DMS114 treated with DMSO at 0.1 percent for 48 hours (cell line): ENCODE results near the gene BACE1.

Source experiments
- DNase-seq: peaks from one replicate; lab custom pipeline; 2025; ENCODE audit not compliant: unreplicated experiment; lab: John Stamatoyannopoulos, UW

BACE1 gene

DNA sequence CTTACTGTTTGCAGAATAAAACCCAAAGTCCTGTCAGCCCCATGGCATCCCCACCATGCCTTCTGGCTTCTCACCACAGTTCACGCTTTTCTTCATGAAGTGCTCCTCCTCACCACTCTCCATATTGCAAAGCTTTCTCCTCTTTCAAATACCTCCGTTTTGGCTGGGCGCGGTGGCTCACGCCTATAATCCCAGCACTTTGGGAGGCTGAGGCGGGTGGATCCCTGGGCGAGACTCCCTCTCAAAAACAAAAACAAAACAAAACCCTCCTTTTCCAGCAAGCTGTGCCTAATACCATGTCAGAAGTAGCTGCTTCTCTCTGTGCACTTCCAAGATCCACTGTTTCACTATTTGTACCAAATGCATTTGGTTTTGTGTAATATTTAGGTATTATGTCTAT is 6.7 kb downstream of the BACE1 start:
- DNase-seq: no peak

DNA sequence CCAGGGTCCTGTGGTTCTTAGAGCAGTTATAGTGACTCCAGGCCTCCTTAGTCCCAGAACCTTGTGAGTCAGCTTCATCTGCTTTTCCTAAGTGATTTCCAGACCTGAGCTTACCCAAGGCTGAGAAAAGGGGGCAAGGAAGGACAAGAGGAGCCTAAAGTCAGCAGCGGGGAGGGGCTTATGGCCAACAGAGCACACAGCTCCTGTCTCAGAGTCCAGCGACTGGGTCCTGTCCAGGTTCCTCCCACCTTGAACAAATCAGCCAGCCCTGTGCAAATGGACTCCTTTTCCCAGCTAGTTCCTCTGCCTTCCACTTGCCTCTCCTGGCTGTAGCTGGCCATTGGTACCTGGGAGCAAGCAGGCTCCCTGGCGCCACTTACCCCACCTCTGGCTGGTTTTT is 10.9 kb downstream of the BACE1 start:
- DNase-seq: no peak

DNA sequence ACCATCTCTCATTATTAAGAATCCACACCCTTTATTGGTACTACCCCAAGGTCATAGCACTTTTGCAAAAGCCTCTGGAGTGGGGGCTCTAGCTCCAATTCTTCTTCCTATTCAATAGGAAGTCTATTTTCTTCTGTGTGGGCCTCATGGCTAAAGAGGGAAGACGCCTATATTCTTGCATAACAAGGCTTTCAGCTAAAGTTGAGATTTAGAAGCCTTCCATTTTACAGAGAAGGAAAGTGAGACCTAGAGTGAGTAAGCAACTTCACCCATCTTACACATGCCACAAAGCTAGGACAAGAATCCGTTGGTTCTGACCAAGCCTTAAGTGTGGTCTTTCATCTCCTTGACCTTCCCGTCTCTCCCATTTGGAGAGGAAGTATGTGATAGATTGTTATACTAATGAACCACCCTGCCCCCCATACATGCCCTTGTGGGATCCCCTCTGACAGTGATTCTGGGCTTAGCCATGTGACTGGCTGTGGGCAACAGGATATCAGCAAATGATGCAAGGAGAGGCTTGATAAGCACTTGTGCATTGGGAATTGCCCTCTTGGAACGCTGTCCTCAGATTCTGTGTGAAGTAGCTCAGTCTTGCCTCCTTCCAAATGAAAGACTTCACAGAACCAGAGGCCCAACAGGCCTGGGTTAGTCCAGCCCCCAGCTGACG is 12.3 kb downstream of the BACE1 start:
- no peak for DNase-seq

DNA sequence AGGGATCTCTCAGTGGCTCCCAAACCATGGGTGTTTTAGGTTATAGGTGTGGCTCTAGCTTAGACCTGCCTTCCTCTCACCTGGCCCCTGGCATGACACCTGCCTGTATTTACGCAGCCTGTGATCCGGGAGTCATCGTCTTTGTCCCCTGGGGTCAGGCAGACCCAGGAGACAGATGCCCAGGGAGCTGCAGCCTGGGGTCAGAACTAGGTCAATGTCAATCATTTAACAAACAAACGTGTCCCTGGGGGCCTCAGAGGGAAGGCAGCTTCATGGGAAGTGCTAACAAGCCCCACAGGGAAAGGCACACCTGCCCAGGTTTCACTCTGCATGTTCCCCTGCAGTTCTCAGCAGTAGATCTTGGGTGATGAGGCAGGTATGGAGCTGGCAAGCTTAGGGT is 13.0 kb downstream of the BACE1 start:
- no peak for DNase-seq

DNA sequence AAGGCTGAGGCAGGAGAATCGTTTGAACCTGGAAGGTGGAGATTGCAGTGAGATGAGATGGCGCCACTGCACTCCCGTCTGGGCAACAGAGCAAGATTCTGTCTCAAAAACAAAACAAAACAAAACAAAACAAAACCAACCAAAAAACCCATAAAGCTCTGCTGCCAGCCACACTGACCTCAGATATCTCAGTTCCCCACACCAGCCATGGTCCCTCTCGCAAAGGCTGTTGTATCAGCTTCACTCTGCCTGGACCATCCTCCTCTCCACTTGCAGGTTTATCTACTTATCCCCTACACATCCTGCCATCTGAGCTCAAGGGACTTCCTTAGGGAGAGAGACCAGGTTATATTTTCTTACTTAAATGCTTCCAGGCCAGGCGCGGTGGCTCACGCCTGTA is 13.8 kb downstream of the BACE1 start:
- DNase-seq: no peak

DNA sequence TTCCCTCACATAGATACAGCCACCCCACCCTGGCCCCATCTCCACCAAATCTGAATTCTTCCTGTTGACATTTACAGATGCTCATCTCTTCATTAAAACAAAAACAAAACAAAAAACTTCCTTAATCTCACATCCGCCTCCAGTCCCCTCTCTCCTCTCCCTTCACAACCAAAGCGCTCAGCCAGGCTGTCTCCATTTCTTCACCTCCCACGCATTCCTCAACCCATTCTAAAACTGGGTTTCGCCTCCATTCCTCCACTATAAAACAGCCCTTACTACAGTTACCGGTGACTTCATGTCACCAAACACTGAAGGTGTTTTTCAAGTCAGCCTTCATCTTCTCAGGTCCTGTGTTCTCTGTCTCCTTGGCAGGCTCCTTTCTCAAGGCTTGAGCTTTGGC is 15.3 kb downstream of the BACE1 start:
- DNase-seq: no peak

DNA sequence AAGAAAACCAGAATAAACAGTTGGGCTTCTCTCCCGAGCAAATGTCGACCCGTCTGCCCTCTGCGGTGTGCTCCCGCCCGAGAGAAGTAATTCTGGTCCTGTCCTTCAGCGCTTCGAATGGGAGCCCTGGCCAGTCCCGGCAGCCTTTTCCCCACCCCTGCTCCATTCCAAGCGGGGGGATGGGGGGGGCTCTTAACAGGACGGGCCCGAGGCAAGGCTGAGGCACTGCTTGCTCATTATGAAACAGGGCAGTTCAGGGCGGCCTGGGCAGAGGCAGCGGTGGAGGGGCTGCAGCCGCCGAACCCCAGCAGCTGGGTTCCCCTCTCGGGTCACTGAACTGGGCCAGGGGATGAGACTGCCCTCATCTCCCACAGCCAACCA is 15.8 kb downstream of the BACE1 start:
- no peak for DNase-seq

DNA sequence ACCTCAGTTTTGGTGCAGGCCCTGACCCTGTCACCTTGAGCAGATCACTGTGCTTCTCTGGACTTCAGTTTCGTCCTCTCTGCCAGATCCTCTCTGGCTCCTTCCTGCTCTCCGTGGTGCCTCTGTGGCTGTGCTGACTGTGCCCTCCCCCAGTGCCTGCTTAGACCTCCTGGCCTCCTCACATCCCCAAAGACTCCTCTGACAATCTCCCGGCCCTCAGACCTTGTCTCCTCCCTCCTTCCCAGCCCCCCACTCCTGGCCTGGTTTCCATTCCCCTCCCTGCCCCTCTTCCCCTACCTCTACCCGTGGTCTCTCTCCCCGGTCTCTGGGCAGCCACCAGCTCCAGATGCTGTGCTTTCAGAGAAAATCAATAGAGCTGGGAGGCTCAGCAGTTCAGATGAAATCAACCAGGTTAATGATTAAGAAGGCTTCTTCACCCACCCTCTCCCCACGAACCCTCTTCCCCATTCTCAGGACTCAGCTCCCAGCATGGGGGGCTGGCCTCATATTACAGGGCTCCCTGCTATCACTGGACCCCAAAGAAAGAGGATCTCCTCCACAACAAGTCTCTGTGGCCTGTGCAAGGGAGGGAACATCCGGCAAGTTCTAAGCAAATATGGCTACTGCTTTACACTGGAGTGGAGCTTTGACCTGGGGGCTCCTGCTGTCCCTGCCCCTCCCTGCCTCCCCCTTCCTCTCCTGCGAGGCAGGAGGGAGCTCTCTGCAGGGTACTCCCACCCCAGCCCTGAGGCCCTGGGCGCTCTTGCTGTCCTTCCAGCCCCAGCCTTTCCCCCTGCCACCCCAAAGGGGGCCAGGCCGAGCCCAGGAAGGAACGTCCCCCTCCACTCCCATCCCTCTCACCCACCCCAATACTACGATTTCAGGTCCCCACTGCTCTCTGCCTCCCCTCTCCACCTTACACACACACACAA is 16.4 kb downstream of the BACE1 start:
- DNase-seq: no peak

DNA sequence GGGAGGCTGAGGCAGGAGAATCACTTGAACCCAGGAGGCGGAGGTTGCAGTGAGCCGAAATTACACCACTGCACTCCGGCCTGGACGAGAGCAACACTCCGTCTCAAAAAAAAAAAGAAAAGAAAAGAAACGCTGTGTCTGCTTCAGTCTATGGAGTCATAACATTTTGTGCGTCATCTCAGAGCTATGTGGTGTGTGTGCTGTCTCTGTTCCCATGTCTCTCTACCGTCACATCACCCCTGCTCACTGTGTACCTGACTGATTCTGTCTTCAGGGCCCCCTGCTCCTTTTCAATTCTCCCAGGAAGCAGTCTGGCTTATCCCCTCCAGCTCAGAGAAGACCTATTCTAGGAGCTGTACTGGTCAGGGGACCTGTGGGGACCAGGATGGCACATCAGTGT is 17.9 kb downstream of the BACE1 start:
- no peak for DNase-seq

DNA sequence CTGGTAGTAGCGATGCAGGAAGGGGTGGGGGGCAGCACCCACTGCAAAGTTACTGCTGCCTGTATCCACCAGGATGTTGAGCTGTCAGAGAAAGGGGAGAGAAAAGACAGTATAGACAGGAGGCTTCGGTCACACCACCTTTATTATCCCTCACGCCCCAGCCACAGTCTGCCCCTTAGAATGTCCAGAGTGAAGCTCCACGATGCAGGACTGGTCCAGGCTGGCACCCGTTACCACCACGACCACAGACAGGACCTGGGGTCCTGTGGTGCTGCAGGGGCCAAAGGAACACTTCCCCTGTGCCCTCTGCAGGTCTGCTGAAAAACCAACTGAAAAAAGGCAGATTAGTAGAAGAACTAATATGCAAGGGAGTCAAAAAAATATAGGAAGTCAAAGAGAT is 19.2 kb downstream of the BACE1 start:
- no peak for DNase-seq

DNA sequence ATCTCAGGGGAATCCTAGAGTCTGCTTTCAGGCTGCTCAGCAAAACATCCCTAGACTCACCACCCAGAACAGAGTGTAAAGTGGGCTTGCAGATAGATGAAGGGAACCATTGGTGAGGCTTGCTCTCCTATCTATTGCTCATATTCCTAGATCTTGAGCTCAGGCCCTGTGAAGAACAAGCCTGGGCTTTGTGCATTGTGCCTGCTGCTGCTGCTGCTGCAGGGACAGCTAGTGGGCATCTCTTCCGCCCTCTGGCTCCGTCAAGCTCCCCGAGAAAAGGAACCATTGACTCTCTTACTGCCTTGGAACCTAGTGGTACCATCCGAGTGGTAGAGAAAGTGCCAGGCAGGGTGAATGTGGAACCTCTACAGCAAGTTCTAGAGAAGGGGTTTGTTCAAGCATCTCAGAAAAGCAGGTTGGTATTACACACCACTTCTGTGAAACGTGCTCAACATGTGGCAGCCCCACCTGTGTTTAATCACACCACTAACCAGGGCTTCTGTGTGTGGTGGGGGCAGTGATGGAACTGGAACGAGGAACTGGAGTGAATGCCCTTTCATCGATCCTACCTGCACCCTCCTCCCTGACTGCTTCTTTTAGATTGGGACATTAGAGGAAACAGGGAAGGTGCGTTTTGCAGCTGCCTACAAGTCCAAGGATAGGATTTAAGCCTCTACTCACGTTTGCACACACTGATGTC is 20.5 kb downstream of the BACE1 start:
- DNase-seq: no peak

DNA sequence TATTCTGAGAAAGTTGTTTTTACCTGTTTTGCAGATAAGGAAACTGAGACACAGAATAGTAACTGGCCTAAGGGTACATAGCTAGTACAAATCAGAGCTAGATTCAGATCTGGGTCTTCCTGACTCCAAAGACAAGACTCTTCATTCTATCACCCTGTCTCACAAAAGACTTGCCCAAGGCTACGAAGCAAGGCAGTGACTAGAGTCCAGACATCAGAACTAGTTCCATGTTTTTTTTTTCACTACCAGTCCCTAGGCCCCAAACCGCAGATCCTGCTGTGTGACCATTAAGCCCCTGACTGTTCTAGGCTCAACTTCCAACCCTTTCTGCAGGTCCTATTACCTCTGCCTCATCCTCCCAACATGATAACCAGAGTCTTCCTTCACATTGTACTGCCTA is 23.4 kb downstream of the BACE1 start:
- DNase-seq: no peak

DNA sequence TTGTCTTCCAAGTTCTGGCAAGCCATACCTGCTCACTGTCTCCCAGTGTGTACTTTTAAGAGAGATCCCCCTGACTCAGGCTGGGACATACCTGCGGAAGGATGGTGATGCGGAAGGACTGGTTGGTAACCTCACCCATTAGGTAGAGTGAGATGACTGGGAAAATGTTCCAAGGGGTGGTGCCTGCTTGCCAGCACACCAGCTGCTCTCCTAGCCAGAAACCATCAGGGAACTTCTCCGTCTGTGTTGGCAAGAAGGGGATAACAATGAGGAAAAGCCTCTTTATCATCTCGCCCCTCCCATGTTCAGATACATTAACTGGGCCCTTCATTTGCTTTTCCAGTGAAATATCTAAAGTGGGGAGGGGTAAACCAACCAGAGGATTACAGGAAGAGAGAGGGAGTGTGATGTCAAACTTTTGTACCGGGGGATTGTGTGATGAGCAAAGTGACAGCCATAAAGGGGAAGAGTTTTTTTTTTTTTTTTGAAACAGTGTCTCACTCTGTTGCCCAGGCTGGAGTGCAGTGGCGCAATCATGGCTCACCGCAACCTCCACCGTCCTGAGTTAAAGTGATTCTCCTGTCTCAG is 25.2 kb downstream of the BACE1 start, which contains the start of gene BACE1-AS:
Gene BACE1-AS, plus strand, starts transcription at position 538 of the 588 bp plus-strand sequence.
- DNase-seq: no peak

DNA sequence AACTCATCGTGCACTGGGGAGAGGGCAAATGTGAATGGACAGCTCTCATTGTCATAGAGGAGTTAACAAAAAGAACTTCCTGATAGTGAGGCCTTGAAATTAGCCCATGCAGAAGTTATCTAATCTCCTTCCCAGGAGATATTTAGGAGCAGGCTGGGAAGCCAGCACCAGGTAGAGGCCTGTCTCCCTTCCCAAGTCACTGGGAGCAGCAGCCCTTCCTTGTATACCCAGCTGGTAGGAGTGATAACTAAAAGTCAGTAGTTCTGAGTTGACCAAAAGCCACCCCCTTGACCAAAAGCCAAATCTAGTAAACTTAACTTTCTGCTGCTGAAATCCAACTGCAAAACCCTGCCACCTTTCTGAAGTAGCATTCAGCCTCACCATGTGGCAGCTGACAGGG is 26.3 kb downstream of the BACE1 start:
- DNase-seq: no peak

DNA sequence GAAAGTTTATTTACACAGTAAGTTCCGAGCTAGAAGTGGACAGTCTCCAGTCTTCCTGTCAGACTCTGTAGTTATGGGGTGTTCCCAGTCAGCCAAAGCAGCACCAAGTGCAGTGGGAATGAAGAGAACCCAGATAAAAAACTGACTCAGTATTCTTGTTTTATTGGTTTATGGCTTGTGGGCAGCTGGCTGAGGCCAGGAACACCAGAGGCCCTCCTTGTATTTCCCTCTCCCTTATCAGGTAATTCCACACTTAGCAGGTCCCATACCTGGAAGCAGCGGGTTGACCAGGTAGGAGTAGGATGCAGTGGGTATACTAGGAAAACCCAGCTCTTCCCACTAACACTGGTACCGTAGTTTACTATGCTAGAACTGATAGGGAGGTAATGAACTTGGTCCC is 28.4 kb downstream of the BACE1 start:
- DNase-seq: no peak

DNA sequence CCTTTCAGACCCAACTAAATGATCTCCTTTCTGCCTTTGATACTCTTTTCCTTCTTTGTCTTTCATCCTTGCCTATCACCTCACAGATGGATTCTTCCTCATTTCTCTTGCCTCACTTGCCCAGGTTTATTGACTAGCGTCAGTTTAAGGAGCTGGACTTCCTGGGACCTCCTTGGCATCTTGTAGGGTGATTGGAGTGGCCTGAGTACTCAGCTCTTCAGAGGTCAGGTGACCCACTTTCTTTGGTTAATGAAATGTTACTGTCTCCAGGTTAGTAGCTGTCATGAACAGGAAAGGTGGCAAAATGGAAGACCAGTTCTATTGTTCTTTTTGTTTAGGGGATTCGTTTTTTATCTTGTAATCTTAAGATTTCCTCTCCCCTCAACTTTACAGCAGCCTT is 29.5 kb downstream of the BACE1 start:
- DNase-seq: no peak

DNA sequence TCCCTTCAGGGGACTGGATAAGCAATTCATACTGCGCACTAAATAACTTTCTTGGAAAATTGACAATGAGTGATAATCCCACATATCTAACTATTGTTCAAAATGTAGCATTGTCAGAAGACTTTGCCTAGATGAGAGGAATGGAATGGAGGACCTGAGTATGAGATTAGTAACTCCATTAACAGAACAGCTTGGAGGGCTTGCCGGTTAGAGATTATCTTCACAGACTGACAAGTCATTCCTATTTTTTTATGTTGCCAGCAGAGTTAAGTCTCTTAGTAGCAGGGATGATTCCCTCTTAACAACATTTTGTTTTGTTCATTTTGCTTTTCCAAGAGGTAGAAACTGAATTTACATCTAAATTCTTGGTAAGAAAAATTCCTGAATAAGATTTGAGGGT is 32.0 kb downstream of the BACE1 start:
- DNase-seq: no peak

DNA sequence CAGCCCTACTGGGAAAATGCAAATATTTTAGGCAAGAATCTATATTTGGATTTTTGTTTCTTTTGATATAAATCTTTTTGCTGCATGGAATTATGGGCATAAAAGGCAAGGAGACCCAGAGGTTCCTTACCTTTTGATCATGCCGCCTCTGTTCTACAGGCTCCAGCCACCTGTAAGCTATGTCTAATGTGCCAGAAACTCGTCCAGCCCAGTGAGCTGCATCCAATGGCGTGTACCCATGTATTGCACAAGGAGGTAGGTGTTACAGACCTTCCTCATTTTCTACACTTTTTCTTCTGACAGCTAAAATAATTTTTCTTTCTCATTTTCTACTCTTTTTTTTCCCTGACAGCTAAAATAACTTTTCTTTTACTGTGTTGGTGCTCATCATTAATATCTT is 33.1 kb downstream of the BACE1 start:
- no peak for DNase-seq

DNA sequence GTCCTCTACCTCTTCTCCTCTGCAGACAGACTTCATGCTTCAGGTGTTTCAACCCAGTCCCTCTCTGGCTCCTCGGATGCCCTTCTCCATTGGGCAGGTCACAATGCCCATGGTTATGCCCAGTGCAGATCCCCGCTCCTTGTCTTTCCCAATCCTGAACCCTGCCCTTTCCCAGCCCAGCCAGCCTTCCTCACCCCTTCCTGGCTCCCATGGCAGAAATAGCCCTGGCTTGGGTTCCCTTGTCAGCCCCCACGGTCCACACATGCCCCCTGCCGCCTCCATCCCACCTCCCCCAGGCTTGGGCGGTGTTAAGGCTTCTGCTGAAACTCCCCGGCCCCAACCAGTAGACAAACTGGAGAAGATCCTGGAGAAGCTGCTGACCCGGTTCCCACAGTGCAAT is 34.2 kb downstream of the BACE1 start:
- DNase-seq: no peak

DNA sequence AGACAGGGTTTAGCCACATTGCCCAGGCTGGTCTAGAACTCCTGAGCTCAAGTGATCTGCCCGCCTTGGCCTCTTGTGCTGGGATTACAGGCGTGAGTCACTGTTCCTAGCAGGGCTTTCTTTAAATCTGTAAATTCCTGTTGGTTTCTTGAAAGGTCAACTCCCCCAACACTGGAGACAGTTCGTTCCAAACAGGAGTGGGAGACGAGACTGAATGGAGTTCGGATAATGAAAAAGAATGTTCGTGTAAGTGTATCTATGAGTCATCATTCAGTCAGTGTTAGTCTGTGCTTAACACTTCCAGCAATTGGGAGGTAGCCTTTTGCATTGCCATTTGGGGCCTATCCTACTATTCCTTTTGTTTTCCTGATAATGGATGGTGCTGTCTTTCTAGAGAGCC is 34.9 kb downstream of the BACE1 start:
- DNase-seq: no peak

DNA sequence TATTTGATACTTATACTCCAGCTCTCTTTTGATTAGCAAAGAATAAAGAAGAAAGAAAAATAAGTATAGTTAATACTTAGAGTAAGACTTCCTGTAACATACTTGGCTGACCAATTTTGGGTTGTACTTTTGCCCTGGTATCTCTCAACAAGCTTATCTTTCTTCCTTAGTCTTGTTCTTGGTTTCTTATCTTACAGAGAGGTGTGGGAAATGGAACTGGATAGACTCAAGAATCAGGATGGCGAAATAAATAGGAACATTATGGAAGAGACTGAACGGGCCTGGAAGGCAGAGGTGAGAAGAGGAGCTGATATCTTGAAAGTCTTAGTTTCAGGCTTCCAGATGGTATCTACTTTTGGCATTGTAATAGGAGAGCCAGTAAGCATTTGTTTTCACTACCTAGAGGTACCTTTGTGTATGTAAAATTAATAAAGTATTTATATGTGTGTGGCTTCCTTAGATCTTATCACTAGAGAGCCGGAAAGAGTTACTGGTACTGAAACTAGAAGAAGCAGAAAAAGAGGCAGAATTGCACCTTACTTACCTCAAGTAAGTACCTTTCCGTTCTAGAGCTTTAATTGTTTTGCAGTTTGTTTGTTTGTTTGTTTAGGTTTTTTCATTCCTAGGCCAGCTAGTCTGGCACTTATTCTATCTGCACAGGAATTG is 36.2 kb downstream of the BACE1 start:
- DNase-seq: no peak
